ENCODE measurements around the gene ASB8.
"Not testable (repeated sequence)": the region's sequence is repeated elsewhere in the genome, so short reads cannot be mapped to it uniquely, and the experiment has no call there.

The ASB8 gene

GRCh38 chr12:48125542-48125941 lies 31.8 kb downstream of the ASB8 start:
- not testable (repeated sequence) for H3K27ac ChIP-seq (ENCODE audit: low read depth, low read length)

GRCh38 chr12:48123169-48123568 lies 34.1 kb downstream of the ASB8 start:
- H3K27me3 ChIP-seq (ENCODE audit: control insufficient read depth, insufficient read depth, low read length): no peaks in the 10 kb centered on the region
- no peak overlapping the region for H3K27ac ChIP-seq (ENCODE audit: low read depth, low read length)
- H3K4me3 ChIP-seq (ENCODE audit: low read length): no peak overlapping the region
- peaks cover 11% of the 10 kb centered on the region for H3K36me3 ChIP-seq (ENCODE audit: control insufficient read depth, insufficient read depth, low read length)
- H3K4me1 ChIP-seq (ENCODE audit: control insufficient read depth, insufficient read depth, low read length): peaks cover 6% of the 10 kb centered on the region
- no peak overlapping the region for H3K9ac ChIP-seq (ENCODE audit: low read length)

More at GRCh38 chr12:48125542-48125941, 31.8 kb downstream of the ASB8 start:
- not testable (repeated sequence) for H3K9ac ChIP-seq (ENCODE audit: low read length); H3K4me3 ChIP-seq (ENCODE audit: low read length); H3K4me1 ChIP-seq (ENCODE audit: control insufficient read depth, insufficient read depth, low read length); H3K27me3 ChIP-seq (ENCODE audit: control insufficient read depth, insufficient read depth, low read length)
- H3K36me3 ChIP-seq (ENCODE audit: control insufficient read depth, insufficient read depth, low read length): peaks cover 16% of the 10 kb centered on the region

- no peak overlapping the region for H3K27ac ChIP-seq (ENCODE audit: low read depth, low read length)
- H3K4me1 ChIP-seq (ENCODE audit: control insufficient read depth, insufficient read depth, low read length): peaks cover 6% of the 10 kb centered on the region
- no peak overlapping the region for H3K4me3 ChIP-seq (ENCODE audit: low read length)
- H3K36me3 ChIP-seq (ENCODE audit: control insufficient read depth, insufficient read depth, low read length): peaks cover 9% of the 10 kb centered on the region
- H3K9ac ChIP-seq (ENCODE audit: low read length): no peak overlapping the region
- H3K27me3 ChIP-seq (ENCODE audit: control insufficient read depth, insufficient read depth, low read length): no peaks in the 10 kb centered on the region
Measured at GRCh38 chr12:48122065-48122834, 35.1 kb downstream of the ASB8 start.

GRCh38 chr12:48121522-48121921 lies 35.8 kb downstream of the ASB8 start:
- Histone ChIP-seq H3K27me3 (ENCODE audit: control insufficient read depth, insufficient read depth, low read length) (no peaks in the 10 kb centered on the region), H3K4me1 (ENCODE audit: control insufficient read depth, insufficient read depth, low read length) (peaks cover 6% of the 10 kb centered on the region), H3K9ac (ENCODE audit: low read length) (no peak overlapping the region), H3K4me3 (ENCODE audit: low read length) (no peak overlapping the region), H3K36me3 (ENCODE audit: control insufficient read depth, insufficient read depth, low read length) (peaks cover 5% of the 10 kb centered on the region), H3K27ac (ENCODE audit: low read depth, low read length) (no peak overlapping the region)

GRCh38 chr12:48119834-48120195 lies 37.5 kb downstream of the ASB8 start:
- no peaks in the 10 kb centered on the region for H3K27me3 ChIP-seq (ENCODE audit: control insufficient read depth, insufficient read depth, low read length)
- H3K36me3 ChIP-seq (ENCODE audit: control insufficient read depth, insufficient read depth, low read length): peaks cover 4% of the 10 kb centered on the region
- peak overlapping the region; percentile 81 for H3K4me3 ChIP-seq (ENCODE audit: low read length)
- H3K27ac ChIP-seq (ENCODE audit: low read depth, low read length): no peak overlapping the region
- no peak overlapping the region for H3K9ac ChIP-seq (ENCODE audit: low read length)
- H3K4me1 ChIP-seq (ENCODE audit: control insufficient read depth, insufficient read depth, low read length): peaks cover 6% of the 10 kb centered on the region

- Histone ChIP-seq H3K4me1 (ENCODE audit: control insufficient read depth, insufficient read depth, low read length) (peaks cover 6% of the 10 kb centered on the region), H3K36me3 (ENCODE audit: control insufficient read depth, insufficient read depth, low read length) (peaks cover 3% of the 10 kb centered on the region), H3K27ac (ENCODE audit: low read depth, low read length) (peak within 1 kb of the TSS; percentile 64), H3K9ac (ENCODE audit: low read length) (no peak within 1 kb of the TSS), H3K4me3 (ENCODE audit: low read length) (peak within 1 kb of the TSS; percentile 81), H3K27me3 (ENCODE audit: control insufficient read depth, insufficient read depth, low read length) (no peaks in the 10 kb centered on the region)
Measured at GRCh38 chr12:48119078-48119833, 38.1 kb downstream of the ASB8 start, which contains the start of gene PFKM. TSS of gene PFKM (plus strand) at chr12:48119364. CDS start at chr12:48122775, 3,411 bp downstream.

- H3K27ac ChIP-seq (ENCODE audit: low read depth, low read length): peak overlapping the region; percentile 45
- H3K9ac ChIP-seq (ENCODE audit: low read length): no peak overlapping the region
- H3K36me3 ChIP-seq (ENCODE audit: control insufficient read depth, insufficient read depth, low read length): peaks cover 3% of the 10 kb centered on the region
Measured at GRCh38 chr12:48118284-48118871, 38.9 kb downstream of the ASB8 start.

GRCh38 chr12:48115957-48116356 lies 41.4 kb downstream of the ASB8 start:
- H3K36me3 ChIP-seq (ENCODE audit: control insufficient read depth, insufficient read depth, low read length): no peaks in the 10 kb centered on the region
- no peak overlapping the region for H3K27ac ChIP-seq (ENCODE audit: low read depth, low read length)
- no peaks in the 10 kb centered on the region for H3K27me3 ChIP-seq (ENCODE audit: control insufficient read depth, insufficient read depth, low read length)
- H3K4me3 ChIP-seq (ENCODE audit: low read length): no peak overlapping the region
- no peak overlapping the region for H3K9ac ChIP-seq (ENCODE audit: low read length)
- peaks cover 6% of the 10 kb centered on the region for H3K4me1 ChIP-seq (ENCODE audit: control insufficient read depth, insufficient read depth, low read length)

More at GRCh38 chr12:48118284-48118871, 38.9 kb downstream of the ASB8 start:
- H3K4me1 ChIP-seq (ENCODE audit: control insufficient read depth, insufficient read depth, low read length): peaks cover 6% of the 10 kb centered on the region
- H3K4me3 ChIP-seq (ENCODE audit: low read length): no peak overlapping the region
- no peaks in the 10 kb centered on the region for H3K27me3 ChIP-seq (ENCODE audit: control insufficient read depth, insufficient read depth, low read length)

GRCh38 chr12:48111312-48111693 lies 46.0 kb downstream of the ASB8 start:
- not testable (repeated sequence) for H3K27me3 ChIP-seq (ENCODE audit: control insufficient read depth, insufficient read depth, low read length); H3K36me3 ChIP-seq (ENCODE audit: control insufficient read depth, insufficient read depth, low read length); H3K4me1 ChIP-seq (ENCODE audit: control insufficient read depth, insufficient read depth, low read length); H3K9ac ChIP-seq (ENCODE audit: low read length); H3K4me3 ChIP-seq (ENCODE audit: low read length); H3K27ac ChIP-seq (ENCODE audit: low read depth, low read length)

GRCh38 chr12:48110691-48111311 lies 46.5 kb downstream of the ASB8 start:
- Histone ChIP-seq H3K36me3 (ENCODE audit: control insufficient read depth, insufficient read depth, low read length) (no peaks in the 10 kb centered on the region), H3K27ac (ENCODE audit: low read depth, low read length) (no peak overlapping the region), H3K4me3 (ENCODE audit: low read length) (no peak overlapping the region), H3K27me3 (ENCODE audit: control insufficient read depth, insufficient read depth, low read length) (no peaks in the 10 kb centered on the region), H3K4me1 (ENCODE audit: control insufficient read depth, insufficient read depth, low read length) (peaks cover 8% of the 10 kb centered on the region), H3K9ac (ENCODE audit: low read length) (no peak overlapping the region)

GRCh38 chr12:48109424-48109823 lies 47.9 kb downstream of the ASB8 start:
- Histone ChIP-seq H3K27me3 (ENCODE audit: control insufficient read depth, insufficient read depth, low read length) (no peaks in the 10 kb centered on the region), H3K27ac (ENCODE audit: low read depth, low read length) (no peak overlapping the region), H3K4me3 (ENCODE audit: low read length) (no peak overlapping the region), H3K36me3 (ENCODE audit: control insufficient read depth, insufficient read depth, low read length) (no peaks in the 10 kb centered on the region), H3K9ac (ENCODE audit: low read length) (no peak overlapping the region), H3K4me1 (ENCODE audit: control insufficient read depth, insufficient read depth, low read length) (peaks cover 14% of the 10 kb centered on the region)
